SU-DHL-6 (cell line): ENCODE results near the gene TVP23A.

Experiments
- CTCF ChIP-seq: fragments of 200-600 bp; sonication (generic); IDR thresholded peaks from one replicate; pipeline ENCODE4 v1.5.1; 2017; ENCODE audit warnings: antibody characterized with exemption, mild to moderate bottlenecking, low read length, moderate library complexity; ENCODE audit not compliant: insufficient read depth, poor library complexity, severe bottlenecking
- EZH2phosphoT487 ChIP-seq: fragments of 200-600 bp; sonication (generic), shearing (Covaris generic); conservative IDR thresholded peaks from 2 replicates; pipeline ENCODE4 v1.6.1; 2018; ENCODE audit warnings: mild to moderate bottlenecking, antibody characterized with exemption, low read length, moderate library complexity, mixed read lengths

- TF ChIP-seq CTCF, result no peak
- TF ChIP-seq EZH2phosphoT487, result no peak
Observed at GRCh38 chr16:10827691-10828341, 9.2 kb upstream of the TVP23A start.
